Muscle of arm (tissue), 12 donors: ENCODE measurements around the gene SLC44A1. TPM values are rescaled to one million over a fixed set of nuclear protein-coding genes. Genes with fewer than 3 reads are reported as not detected.

ENCODE experiments used
- DNase-seq: peaks from one replicate; pipeline ENCODE4 v3.0.0-alpha.2; 2013
- polyA plus RNA-seq, 12 donors: library from polyadenylated mRNA; unstranded; fragments of 120-200 nt; gene quantifications; one replicate each; pipeline ENCODE4 v1.2.1, GENCODE V29; 2013; ENCODE audit not compliant: insufficient read length in 12 of 12

SLC44A1 gene
- polyA plus RNA-seq, 12 donors = 16.0 to 27.0 (median 17.9) TPM; not detected in 1

DNA sequence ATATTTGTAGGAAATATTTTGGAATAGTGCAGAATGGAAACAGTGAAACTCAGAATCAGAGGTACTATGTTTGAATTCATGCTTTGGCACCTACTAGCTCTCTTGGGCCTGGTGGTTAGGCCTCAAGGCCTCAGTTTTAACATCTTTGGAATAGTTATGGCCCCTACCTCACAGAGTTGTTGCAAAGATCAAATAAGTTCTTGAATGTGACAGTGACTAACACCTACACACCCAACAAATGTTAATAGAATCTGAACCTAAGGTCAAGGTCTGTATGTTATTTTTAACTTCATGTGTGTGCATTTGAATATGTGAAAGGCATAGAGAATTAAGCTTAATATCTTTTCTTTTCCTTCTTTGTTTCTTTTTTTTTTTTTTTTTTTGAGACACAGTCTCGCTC lies 87.3 kb downstream of the SLC44A1 start:
- no peak for DNase-seq

DNA sequence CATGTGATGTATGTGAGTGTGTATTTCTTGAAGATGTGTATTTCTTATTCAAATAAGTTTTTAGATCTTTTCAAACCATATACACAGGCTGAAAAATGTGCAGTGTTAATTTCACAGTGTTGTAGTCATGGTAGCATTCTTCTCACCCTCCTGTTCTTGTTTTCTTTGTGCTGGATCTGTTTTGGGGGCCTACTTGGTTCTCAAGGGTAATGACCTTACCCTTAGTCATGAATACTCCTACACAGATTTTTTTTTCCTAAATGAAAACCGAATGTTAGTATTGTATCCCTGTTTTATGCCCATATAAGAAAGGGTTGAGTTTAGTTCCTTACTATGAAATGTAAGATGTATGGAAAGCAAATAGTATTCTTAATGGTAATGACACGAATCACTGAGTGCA lies 88.0 kb downstream of the SLC44A1 start:
- DNase-seq = no peak

DNA sequence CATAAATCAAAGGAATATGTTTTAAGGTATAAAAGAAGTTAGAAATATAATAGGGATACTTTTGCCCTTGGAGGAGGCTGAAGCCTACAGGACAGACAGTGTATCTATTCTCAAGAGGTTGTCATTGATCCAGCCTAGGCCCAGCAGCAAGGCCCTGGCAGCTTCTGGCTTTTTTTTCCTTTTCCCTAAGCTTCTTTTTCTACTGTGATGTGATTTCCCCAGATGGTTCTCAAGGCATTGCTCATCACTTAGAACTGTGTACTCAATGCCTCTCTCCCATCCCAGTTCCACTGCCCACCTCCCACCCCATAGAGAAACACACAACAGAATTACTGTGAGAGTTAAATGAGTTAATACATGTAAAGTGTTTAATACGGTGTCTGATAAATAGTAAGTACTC lies 88.6 kb downstream of the SLC44A1 start:
- DNase-seq = no peak

DNA sequence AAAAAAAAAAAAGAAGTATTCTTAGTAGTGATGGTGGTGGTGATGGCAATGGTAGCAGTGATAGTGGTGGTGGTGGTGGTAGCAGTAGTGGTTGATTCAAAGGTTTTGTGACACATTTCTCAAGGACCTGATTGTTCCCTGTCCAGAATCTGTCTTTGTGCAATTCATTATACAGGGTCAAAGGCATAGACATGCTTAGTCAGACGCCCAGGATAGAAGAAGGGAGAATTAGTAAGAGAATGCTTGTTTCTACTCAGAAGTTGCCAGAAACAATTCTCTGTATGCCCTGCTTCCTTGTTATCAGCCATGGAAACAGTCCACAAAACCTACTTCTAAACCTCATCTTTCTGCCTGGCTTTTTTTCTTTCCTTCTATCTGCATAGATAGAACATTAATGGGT lies 89.4 kb downstream of the SLC44A1 start:
- no peak for DNase-seq

DNA sequence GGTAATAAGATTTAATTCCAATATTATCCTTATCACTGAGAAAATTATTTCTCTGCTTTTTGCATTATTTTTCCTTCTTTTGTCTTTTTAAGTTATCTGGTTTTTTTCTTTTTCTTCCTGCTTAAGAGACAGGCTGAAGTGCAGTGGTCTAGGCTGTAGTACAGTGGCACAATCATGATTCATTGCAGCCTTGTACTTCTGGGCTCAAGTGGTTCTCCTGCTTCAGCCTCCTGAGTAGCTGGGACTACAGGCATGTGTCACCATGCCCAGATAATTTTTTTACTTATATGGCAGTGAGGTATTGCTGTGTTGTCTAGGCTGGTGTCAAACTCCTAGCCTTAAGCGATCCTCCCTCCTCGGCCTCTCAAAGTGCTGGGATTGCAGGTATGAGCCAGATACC lies 93.9 kb downstream of the SLC44A1 start:
- DNase-seq = no peak

DNA sequence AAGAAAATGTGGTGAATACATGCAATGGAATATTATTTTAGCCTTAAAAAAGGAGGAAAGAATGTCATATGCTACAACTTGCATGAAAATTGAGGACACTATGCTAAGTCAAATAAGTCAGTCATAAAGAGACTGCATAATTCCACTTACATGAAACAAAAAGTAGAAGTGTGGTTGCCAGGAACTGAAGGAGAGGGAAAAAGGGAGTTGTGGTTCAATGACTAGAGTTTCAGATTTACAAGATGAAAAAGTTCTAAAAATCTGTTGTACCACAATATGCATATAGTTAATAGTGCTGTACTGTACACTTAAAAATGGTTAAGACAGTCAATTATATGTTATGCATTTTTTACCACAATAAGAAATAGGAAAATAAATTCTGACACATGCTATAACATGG lies 95.4 kb downstream of the SLC44A1 start:
- DNase-seq = no peak

DNA sequence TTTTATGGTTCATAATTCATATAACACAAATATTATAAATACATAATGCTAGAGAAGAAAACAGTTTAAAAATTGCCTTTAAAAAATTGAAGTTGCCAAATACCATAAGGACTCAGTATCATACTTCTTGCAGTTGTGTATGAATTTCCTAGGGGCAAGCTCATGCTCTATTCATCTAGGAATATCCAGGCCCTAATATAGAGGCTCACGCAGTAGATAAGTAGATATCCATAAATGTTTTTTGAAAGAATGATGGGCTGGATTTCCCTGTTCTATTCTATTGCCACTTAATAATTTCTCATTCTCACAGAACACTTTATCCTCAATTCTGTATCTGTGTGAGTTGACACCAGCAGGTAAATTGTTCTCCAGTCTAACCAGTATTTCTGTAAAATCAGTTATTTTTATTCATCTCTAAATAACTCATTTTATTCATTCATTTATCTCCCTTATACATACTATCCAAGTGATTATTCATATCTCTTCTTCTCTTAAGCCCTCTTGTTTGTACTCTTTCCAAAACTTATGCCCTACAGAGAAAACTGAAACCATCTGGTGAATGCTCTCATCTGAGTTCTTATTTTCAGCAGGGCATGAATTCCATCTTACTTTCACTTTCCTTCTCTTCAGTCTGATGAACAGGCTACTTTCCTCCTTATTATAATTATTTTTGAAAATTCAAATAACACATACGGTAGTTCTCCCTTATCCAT lies 97.1 kb downstream of the SLC44A1 start:
- DNase-seq = no peak

DNA sequence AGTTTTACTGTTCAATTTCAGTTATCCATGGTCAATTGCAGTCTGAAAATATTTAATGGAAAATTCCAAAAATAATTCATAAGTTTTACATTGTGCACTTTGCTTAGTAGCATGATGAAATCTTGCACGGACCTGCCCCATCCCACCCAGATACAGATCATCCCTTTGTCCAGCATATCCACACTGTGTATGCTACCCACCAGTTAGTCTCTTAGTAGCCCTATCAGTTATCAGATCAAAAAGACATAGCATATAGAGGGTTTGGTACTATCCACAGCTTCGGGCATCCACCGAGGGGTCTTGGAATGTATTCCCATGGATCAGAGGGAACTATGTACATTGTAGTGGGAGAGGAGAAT lies 97.7 kb downstream of the SLC44A1 start:
- no peak for DNase-seq

DNA sequence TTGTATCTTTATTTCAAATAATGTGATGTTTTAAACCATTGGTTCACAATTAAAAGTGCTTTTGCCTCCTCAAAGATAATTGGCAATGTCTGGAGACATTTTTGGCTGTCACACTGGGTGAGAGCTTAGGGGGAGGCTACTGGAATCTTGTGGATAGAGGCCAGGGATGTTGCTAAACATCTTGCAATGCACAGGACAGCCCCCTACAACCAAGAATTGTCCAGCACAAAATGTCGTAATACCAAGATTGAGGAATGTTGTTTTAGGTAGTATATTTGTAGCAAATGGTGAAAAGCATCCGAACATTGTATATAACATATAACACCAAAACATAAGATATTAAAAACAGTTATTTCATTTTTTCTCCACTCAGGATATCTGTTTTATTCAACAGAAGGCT lies 99.8 kb downstream of the SLC44A1 start:
- no peak for DNase-seq

DNA sequence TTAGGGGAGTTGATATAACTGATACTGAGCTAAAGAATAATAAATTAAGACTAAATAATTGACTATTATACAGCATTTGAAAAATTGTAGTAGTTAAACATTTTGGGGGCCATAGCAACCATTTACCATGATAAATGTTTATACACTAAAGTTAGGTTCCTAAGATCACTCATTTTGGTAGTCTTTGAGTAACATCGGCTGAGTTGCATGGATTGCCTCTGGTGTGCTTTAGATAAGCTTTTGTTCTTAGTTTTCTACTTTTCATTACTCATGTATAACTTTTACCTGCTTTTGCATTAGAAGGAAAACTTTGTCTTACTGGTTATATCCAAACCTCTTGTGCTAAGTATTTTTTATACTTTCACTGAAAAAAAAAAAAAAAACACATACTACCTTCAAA lies 101.2 kb downstream of the SLC44A1 start:
- no peak for DNase-seq

DNA sequence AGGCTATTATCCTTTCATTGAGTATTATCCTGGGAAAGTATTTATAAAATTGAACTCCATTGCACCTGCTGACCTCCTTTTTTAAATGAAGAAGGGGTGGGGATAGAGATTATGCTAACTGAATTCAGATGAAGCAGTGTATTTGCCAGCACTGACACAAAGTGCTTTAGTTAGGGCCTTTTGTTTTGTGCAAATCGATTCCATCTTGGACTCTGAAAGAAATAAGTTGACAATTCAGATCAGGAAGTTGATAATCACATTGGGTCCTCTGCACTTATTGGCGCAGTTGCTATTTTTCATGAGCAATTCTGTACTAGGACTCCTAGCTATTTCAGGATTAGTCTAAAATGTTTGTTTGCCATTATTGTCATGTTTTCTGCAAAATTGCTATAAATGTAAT lies 101.8 kb downstream of the SLC44A1 start:
- DNase-seq = no peak

DNA sequence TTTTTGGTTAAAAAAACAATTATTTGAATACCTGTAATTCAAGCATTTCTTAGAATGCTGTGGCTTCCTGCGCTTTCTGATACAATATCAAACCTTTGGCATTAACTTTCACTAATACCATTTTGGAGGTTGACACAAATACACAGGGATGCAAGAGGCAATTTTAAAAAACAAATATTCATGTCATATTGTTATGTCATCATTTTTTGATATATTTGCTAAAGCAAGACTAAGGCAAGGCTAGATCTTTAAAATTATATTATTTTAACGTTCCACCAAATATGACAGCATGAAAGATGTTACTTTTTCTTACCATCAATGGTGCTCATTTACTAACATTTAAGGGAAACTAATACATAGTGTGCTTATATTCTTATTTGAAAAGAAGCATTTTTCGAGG lies 110.0 kb downstream of the SLC44A1 start:
- DNase-seq = no peak

DNA sequence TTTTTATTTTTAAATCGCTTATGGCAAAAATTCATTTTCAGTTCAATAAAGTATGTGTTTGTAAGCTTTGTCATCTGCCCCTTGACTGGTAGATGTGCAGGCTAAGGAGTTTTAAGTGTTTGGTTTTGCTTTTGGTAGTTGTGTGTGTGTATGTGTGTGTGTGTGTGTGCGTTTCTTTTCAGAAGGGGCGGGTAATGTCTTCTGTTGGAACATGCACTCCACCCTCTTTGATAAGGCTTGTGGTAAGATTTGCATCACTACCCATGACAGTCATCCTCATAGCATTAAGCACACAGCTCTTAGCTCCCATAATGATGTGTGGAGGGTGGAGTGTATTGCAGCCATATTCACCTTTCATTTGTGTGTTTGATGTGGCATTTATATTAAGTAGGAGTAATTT lies 111.3 kb downstream of the SLC44A1 start:
- DNase-seq = no peak

DNA sequence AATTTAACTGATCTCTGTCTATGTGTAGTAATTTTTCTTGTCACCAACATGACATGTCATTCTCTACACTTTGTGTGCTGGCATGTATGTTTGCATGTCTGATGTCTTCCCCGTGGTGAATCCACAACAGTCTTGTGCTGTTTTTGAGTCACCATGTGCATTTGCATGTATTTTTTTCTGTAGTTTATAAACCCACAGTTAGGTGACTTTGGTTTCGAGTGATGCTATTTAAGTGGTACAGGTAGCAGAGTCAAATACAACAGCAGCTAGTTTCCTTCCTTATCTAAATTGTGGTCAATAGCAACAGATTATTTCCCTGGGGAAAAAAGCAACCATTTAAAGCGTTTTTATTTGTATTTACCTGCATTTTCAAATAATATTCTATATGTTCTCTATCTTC lies 113.5 kb downstream of the SLC44A1 start:
- no peak for DNase-seq

DNA sequence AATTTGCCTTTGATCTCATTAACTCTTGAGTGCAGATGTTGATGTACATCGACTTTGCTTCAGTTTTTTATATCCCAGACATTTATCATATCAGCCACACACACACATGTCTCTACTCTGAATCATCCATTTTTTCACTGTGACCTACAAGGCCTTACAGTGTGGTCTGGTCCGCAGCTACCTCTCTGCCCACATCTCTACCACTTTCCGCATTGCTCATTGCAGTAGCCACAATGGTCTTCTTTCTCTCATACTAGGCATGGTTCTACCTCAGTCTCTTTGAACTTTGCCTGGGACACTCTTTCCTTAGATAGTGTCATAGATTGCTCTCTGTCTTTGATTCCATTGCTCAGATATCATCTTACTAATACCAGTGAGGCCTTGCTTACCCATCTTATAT lies 115.4 kb downstream of the SLC44A1 start:
- no peak for DNase-seq

DNA sequence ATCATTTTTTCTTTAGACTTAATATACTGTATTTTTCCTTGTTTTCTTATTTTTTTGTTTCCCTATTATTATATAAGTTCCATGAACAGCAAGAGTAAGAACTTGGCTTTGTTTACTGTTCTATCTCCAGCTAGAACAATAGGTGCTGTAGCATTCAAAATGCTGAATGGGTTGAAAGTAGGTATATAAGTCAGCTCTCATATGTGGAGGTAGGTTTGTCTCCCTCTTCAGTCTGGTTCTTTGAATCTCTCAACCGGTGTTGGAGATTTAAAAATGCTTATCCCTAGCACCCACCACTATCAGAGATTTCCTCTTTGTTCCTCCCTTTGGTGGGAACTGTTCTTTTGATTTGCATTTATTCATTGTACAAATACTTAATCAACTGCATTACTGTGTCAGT lies 115.9 kb downstream of the SLC44A1 start:
- DNase-seq = no peak

DNA sequence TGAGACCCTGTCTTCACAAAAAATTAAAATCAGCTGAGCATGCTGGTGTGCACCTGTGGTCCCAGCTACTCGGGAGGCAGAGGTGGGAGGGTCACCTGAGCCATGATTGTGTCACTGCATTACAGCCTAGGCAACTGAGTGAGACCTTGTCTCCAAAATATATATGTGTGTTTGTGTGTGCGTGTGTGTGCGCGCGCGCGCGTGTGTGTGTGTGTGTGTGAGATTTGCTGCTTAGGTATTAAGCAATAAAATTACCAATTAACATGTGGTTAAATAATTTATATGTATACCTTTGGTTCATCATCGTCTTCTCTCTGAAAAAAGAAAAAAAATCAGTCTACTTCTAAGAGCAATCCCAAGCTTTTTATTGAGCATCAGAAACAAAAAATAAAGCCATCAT lies 117.4 kb downstream of the SLC44A1 start:
- DNase-seq = no peak

DNA sequence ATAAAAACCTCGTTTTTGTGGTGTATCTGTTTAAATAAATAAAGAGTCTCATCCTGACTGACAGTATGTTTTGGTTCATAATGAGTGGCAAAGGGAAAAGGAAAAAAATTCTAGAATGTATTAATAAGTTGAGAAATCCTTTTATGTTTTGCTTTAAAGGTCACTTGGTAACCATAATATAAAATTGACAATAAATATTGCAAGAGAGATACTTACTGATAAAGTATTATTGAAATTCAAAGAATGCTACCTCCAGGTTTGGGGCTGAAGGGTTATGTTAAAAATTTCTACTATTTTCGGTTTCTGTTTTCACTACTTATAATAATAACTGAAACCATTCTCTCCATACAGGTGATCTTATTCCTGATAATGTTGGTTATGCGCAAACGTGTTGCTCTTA lies 118.0 kb downstream of the SLC44A1 start:
- no peak for DNase-seq

DNA sequence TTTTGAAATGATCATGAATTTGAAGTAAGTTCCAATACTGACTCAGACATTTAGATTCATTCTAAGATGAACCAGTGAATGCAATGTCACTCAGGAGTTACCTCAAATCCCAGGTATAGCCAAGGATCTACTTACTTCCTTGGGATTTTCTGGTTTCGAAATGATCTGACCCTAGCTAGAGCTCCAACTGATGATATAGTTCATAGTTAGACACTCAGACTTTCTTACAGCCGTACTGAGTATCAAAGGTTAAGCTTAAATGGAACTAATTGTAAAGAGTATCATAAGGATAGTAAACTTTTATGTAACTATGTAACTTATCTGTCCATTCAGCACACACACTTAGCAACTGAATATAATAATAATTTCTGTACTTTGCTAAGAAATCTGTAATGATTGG lies 119.4 kb downstream of the SLC44A1 start:
- DNase-seq = no peak

DNA sequence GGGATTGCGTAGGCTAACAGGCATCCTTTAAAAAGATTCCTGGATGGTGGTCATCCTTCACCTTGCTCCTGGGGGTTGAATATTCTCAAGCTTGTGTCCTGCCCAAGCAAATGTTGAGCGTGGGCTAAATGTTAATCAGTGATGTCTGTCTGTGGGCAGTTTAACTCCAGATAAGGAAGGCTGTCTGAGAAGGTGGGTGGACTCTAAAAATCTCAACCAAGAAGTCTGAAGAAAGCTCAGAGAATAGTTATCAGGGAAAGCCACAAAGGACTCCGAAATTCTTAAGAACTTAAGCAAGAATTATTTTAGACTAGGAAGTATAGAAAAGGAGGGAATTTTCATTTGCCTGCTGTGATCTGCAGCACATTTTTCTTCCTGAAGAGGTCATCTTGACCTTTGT lies 125.5 kb downstream of the SLC44A1 start:
- DNase-seq = no peak

DNA sequence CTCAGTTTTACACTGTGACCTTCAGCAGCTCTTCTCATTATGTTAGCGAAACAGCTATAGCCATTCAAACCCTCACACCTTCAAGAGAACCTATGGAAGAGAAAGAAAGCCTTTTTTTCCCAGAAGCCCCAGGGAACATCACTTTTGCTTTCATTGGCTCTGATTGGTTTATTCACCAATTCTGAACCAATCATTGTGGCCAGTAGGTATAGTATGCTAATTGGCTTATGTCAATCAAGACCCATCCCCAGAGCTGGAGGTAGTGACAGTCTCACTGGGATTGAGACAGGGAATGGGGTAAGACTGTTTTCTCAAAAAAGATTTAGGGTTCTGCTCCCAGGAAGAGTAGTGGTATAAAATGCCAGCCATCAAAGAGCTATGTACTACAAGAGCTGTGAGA lies 129.3 kb downstream of the SLC44A1 start:
- no peak for DNase-seq

DNA sequence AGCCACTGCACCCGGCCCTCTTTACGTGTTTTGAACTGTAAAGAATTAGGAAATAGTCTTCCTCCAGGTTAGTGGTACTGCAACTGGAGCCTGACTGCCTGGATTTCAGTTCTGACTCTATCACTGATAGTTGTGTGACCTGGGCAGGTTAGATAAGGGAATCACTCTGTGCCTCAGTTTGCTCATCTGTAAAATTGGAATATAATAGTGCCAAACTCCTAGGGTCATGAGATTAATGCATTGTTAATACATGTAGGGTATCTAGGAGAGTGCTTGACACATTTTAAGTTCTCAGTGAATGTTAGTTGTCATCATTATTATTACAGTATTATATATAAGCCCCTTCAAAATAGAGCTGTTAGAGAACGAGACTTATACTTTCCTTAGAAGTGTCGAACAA lies 130.9 kb downstream of the SLC44A1 start:
- no peak for DNase-seq

DNA sequence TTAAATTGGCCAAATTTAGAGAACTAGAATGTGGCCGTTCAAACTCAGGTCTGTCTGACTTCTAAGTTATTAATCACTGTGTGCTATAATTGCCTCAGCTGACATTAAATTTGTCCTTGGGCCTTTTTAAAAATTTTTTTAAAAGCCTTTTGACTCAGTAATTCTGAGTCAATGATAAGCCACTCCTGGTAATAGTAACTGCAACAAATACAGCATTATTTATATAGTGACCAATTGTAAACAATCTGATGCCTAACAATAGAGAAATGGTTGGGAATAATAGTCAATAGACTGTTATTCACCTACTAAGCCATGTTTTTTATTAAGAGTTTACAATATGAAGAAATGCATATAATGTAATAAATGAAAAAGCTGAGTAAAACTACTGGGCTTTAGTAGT lies 132.4 kb downstream of the SLC44A1 start:
- no peak for DNase-seq

DNA sequence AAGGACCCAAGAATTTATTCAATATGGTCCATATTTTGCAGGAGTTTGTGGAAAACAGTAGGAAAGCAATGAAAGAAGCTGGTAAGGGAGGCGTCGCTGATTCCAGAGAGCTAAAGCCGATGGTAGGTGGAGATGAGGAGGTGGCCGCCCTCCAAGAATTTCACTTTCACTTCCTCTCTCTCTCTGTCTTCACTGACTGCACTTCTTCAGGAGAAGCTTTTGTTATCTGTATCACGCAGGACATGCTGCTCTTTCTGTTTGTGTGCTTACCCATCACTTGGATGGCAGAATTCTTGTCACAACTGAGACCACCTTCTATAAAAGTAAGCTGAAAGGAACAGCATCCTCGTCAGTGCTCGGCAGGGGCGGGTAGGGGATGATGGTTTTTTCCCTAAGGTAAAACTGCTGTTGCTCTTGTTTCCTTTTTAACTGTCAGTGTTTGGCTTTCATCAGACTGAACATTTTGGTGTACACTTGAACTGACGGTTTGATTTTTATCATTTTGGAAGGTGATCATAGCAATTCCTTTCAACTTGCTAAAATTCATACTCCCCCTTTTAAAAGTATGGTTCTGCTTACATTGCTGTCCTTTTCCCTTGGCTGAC lies 141.0 kb downstream of the SLC44A1 start:
- DNase-seq = peak; percentile 57
